Kidney epithelial cell (primary cell): ENCODE measurements around the gene PNMT. TPM values are rescaled to one million over a fixed set of nuclear protein-coding genes. Genes with fewer than 3 reads are reported as not detected.
A peak's percentile ranks its signal among the peaks of the same experiment; 100 is the strongest.

Experiments used
- DNase-seq: peaks from one replicate; pipeline ENCODE4 v3.0.0-alpha.2; 2010; ENCODE audit warnings: low read depth
- H3K27me3 ChIP-seq: 2 replicates; pipeline ENCODE4 v1.6.0; 2011; ENCODE audit warnings: low read length; ENCODE audit not compliant: control insufficient read depth, insufficient read depth
- H3K36me3 ChIP-seq: 2 replicates; pipeline ENCODE4 v1.5.1; 2011; ENCODE audit warnings: low read length; ENCODE audit not compliant: control insufficient read depth, insufficient read depth
- H3K4me3 ChIP-seq: 2 replicates; pipeline ENCODE4 v1.5.1; 2011; ENCODE audit warnings: low read depth, mild to moderate bottlenecking, control low read depth, low read length
- total RNA-seq: library from RNA; depleted of rRNA; stranded (reverse); fragments of >200 nt; gene quantifications from 2 replicates; pipeline ENCODE4 v1.2.3, GENCODE V29; 2015
- TF ChIP-seq, protein P1 (sequence below): IDR thresholded peaks from 2 replicates; pipeline ENCODE4 v1.5.1; 2011; ENCODE audit warnings: mild to moderate bottlenecking, moderate library complexity, low read length, control low read depth, inconsistent platforms; ENCODE audit not compliant: insufficient read depth, poor library complexity, severe bottlenecking

Gene PNMT
- total RNA-seq, 1 donor from 2014 or later = not detected

GRCh38 chr17:39653662-39654331 is 14.5 kb upstream of the PNMT start:
- H3K27me3 ChIP-seq = no peaks in the 10 kb centered on the region
- H3K36me3 ChIP-seq = no peaks in the 10 kb centered on the region
- no peak for DNase-seq
- TF ChIP-seq, protein P1, sequence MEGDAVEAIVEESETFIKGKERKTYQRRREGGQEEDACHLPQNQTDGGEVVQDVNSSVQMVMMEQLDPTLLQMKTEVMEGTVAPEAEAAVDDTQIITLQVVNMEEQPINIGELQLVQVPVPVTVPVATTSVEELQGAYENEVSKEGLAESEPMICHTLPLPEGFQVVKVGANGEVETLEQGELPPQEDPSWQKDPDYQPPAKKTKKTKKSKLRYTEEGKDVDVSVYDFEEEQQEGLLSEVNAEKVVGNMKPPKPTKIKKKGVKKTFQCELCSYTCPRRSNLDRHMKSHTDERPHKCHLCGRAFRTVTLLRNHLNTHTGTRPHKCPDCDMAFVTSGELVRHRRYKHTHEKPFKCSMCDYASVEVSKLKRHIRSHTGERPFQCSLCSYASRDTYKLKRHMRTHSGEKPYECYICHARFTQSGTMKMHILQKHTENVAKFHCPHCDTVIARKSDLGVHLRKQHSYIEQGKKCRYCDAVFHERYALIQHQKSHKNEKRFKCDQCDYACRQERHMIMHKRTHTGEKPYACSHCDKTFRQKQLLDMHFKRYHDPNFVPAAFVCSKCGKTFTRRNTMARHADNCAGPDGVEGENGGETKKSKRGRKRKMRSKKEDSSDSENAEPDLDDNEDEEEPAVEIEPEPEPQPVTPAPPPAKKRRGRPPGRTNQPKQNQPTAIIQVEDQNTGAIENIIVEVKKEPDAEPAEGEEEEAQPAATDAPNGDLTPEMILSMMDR = peak; percentile 76
- H3K4me3 ChIP-seq = no peak overlapping the region

DNA sequence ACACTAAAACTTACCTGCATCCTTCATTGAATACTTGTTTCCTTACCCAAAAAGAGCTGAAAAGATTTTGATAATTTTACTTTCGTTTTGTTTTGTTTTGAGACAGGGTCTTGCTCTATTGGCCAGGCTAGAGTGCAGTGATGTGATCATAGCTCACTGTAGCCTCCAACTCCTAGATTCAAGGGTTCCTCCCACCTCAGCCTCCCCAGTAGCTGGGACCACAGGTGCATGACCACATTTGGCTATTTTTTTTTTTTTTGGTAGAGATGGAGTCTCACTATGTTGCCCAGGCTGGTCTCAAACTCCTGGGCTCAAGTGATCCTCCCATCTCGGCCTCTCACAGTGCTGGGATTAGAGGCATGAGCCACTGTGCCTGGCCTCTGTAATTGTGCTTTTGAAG is 13.1 kb upstream of the PNMT start:
- Histone ChIP-seq H3K27me3 (no peaks in the 10 kb centered on the region), H3K36me3 (no peaks in the 10 kb centered on the region), H3K4me3 (no peak overlapping the region)
- DNase-seq = no peak
- TF ChIP-seq, protein P1 = no peak

DNA sequence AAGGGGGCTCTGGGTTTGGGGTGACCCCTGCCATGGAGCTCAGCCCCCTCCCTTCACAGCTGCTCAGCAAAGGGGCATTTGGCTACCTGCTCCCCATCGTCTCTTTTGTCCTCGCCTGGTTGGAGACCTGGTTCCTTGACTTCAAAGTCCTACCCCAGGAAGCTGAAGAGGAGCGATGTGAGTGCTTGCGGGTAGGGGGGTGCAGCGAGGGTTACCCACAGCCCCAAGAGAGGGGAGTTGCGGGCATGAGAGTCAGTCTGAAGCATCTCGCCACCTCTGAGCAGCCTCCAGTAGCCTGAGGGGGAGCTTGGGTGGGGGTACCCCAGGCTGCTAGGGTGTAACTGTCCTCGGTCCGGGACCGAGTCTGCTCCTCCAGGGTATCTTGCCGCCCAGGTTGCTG is 9.9 kb upstream of the PNMT start:
- DNase-seq = no peak
- no peaks in the 10 kb centered on the region for H3K27me3 ChIP-seq
- H3K4me3 ChIP-seq = no peak overlapping the region
- H3K36me3 ChIP-seq = no peaks in the 10 kb centered on the region
- TF ChIP-seq, protein P1 = no peak

DNA sequence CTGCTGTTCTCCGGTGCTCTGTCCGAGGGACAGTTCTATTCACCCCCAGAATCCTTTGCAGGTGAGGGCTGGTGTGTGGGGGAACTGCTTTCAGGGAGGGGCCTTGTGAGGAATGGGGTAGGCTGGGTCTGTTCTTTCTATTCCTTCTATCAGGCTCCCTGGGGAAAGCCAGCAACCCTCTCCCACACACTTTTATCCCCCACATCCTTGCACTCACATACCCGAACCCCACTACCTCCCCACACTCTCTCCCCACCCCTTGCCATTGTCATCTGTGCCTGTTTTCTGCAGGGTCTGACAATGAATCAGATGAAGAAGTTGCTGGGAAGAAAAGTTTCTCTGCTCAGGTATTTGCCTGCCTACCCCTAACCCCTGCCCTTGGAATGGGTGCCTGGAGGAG is 9.5 kb upstream of the PNMT start:
- DNase-seq = no peak
- Histone ChIP-seq H3K4me3 (no peak overlapping the region), H3K27me3 (no peaks in the 10 kb centered on the region), H3K36me3 (no peaks in the 10 kb centered on the region)
- TF ChIP-seq, protein P1 = no peak

GRCh38 chr17:39659279-39660010 is 8.8 kb upstream of the PNMT start:
- DNase-seq = no peak

More at GRCh38 chr17:39659279-39660010, 8.8 kb upstream of the PNMT start:
- TF ChIP-seq, protein P1 = no peak
- H3K36me3 ChIP-seq = no peaks in the 10 kb centered on the region
- H3K4me3 ChIP-seq = no peak overlapping the region
- H3K27me3 ChIP-seq = no peaks in the 10 kb centered on the region
